ENCODE results near the gene CDH3.
A peak's percentile ranks its signal among the peaks of the same experiment; 100 is the strongest.

CDH3 gene

GRCh38 chr16:68644715-68645493 lies at the start of gene CDH3:
CDH3 (plus strand) TSS chr16:68645310; CDS start chr16:68645380, 70 bp downstream.
- DNase-seq: peak; percentile 63

DNA sequence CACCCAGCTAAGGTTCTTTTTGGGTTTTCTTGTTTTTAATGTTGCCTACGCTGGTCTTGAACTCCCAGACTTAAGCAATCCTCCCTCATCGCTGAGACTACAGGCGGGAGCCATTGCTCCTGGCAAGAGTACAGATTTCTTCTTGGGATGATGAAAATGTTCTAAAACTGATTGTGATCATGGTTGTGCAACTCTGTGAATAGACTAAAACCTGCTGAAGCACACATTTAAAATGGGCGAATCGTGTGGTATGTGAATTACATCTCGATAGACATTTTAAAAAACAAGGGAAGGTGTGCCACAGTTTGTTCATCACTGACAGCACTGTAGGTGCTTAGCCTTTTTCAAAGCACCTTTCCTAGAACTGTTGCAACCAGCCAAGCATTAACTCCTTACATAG lies 48.8 kb upstream of the CDH3 start:
- no peak for DNase-seq

DNA sequence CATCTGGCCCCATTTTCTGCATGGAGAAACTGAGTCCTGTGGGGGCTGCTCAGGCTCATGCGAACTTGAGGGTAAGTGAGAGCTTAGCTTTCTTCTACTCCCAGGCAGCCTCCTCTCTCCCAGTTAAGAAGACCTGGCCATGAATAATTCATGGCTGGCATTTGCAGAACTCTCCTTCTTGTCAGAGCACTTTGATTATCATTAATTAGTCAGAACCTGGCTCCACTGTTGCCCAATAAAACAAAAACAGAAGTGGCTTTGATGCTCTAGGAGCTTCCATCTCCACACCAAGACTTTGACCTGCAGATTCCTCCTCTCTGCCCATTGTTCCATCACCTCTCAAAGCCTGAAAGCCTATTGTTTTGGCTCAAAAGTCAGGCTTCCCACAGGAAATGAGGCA lies 45.5 kb upstream of the CDH3 start:
- DNase-seq: no peak

DNA sequence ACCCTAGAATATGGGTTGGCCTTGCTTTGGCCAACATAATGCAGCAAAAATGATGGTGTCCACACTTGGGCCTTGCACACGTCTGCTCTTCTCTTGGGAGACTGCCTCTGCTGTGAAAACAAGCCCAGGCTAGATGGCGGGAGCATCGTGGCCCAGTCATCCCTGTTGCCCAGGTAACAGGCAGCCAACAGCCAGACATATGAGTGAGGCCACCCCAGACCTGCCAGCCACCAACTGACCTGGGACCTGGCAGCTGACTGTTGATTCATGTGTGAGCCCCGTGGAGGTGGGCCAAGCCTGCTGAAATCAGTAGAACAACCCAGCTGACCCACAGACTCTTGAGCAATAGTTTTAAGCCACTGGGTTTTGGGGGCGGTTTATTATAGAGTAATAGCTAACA lies 39.4 kb upstream of the CDH3 start:
- no peak for DNase-seq

- DNase-seq: no peak
Measured at GRCh38 chr16:68607443-68607842, 37.7 kb upstream of the CDH3 start.

DNA sequence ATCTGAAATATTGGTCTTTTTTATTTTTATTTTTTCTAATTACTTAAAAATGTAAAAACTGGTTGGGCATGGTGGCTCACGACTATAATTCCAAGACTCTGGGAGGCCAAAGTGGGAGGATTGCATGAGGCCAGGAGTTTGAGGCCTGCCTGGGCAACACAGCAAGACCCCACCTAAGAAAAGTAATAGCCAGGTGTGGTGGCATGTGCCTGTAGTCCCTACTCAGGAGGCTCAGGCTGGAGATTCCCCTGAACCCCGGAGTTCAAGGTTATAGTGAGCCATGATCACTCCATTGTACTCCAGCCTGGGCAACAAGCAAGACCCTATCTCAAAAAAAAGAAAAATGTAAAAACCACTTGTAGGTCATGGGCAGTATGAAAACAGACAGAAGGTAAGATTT lies 36.8 kb upstream of the CDH3 start:
- DNase-seq: no peak

GRCh38 chr16:68612996-68613395 lies 32.1 kb upstream of the CDH3 start:
- no peak for DNase-seq

- no peak for DNase-seq
Measured at GRCh38 chr16:68617734-68618133, 27.4 kb upstream of the CDH3 start.

DNA sequence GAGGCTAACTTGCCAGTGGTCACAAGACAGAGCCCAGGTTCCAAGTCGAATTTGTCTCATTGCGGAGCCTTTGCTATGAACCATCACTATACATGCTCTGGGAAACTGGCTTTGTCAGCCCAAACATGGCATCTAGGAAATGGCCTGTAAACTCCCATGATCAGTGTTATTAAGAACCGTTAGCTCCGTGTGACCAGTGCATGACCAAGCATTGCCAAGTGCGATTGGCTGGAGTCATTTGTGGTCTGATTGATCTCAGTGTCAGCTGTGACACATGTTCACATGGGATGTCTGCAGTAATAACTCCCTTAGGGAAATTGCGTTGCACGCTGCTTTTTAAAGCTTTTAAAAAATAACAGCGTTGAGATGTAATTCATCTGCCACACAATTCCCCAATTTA lies 18.6 kb upstream of the CDH3 start:
- DNase-seq: no peak

GRCh38 chr16:68627951-68628425 lies 17.1 kb upstream of the CDH3 start:
- DNase-seq: no peak

GRCh38 chr16:68629351-68629910 lies 15.7 kb upstream of the CDH3 start:
- DNase-seq: no peak

GRCh38 chr16:68636064-68636560 lies 9.0 kb upstream of the CDH3 start:
- DNase-seq: no peak

- no peak for DNase-seq
Measured at GRCh38 chr16:68636818-68637217, 8.3 kb upstream of the CDH3 start.

DNA sequence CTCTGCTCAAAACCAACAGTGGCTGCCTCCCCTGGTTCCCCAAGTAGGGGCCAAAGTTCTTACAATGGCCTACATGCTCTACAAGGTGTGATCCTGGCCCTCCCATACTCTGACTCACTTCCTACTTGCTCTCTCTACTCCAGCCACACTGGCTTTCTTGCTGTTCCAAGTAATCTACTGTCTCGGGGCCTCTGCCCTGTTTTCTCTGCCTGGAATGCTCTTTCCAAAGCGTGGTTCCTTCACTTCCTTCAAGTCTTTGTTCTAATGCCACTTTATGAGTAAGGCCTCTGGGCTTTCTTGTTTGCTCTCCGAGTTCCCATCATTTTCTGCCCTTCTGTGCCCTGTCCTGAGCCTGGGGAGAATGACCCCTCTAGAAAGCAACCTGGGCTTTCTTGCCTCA lies 4.1 kb upstream of the CDH3 start:
- DNase-seq: no peak

DNA sequence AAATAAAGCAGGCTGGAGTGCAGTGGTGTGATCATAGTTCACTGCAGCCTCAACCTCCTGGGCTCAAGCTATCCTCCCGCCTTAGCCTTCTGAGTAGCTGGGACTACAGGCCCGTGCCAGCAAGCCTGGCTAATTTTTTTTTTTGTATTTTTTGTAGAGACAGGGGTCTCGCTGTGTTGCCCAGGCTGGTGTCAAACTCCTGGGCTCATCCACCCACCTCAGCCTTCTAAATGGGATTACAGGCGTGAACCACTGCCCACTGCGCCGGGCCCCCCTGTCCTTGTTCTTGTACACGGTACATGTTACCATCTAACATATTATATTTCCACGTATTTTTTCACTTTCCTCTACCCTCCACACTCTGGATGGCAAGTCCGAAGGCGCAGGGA lies 3.1 kb upstream of the CDH3 start:
- DNase-seq: no peak

GRCh38 chr16:68642436-68643101 lies 2.5 kb upstream of the CDH3 start:
- DNase-seq: peak; percentile 17

- no peak for DNase-seq
Measured at GRCh38 chr16:68643227-68643626, 1.9 kb upstream of the CDH3 start.

DNA sequence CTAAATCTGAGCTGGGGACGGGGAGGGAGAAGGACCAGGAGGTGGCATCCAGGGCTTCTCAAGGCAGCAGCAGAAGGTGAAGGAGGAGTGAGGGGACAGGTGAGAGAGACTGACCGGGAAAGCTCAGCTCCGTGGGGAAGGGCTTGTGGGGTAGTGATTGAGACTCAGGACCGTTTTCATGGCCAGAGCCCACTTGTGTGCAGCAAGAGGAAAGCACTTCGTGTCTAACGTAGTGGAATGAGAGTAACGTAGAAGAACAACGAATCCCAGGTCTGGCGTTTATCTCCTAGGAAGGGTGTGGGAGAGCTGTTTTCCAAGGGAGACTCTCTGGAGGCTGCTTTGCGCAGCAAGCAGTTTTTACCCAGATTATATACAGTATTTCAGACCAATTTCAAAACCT lies 1.3 kb upstream of the CDH3 start:
- no peak for DNase-seq

DNA sequence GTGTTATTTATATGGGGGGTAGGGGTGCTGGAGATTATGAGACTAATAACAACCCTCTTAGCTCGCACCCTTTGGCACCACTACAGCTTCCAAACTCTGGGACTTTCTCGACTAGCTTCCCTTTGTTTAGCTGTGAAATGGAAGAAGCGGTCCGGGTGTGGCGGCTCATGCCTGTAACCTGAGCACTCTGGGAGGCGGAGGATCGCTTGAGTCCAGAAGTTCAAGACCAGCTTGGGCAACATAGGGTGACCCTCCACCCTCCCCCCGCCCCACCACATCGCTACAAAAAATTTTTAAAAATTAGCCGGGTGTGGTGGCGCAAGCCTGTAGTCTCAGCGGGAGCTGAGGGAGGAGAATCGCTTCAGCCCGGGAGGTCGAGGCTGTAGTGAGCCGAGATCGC lies 814 bp upstream of the CDH3 start:
- DNase-seq: no peak

- no peak for DNase-seq
Measured at GRCh38 chr16:68645494-68646388, 631 bp downstream of the CDH3 start.

- DNase-seq: no peak
Measured at GRCh38 chr16:68646953-68647659, 2.0 kb downstream of the CDH3 start.

DNA sequence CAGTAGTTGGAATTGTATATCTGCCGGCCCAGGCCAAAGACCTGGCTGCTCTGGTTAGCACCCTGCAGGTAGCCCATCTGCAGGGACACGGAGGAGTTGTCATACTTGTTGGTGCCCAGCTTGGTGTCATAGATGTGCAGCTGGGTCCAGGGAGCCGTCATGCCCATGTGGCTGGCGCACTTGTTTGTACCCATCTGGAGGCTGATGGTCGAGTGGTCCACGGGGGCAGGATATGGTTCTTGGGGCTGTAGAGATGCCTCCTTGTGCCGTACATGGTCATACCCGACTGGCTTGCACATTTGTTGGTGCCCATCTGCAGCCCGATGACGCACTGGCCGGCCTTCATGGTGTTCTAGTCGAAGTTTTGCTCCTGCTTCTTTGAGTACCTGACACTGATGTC lies 6.0 kb downstream of the CDH3 start:
- no peak for DNase-seq
